SK-N-MC (cell line): ENCODE results near the gene MRPL24.

Experiments
- EZH2 ChIP-seq: fragments of 200-600 bp; sonication (generic); IDR thresholded peaks from one replicate; pipeline ENCODE4 v1.6.1; 2017; ENCODE audit warnings: antibody characterized with exemption
- FOXP2 ChIP-seq: optimal IDR thresholded peaks from 2 replicates; pipeline ENCODE3; 2011; ENCODE audit warnings: mild to moderate bottlenecking, moderate library complexity; ENCODE audit not compliant: insufficient read depth; ENCODE audit errors: extremely low read length, control extremely low read depth
- POLR2AphosphoS5 ChIP-seq: IDR thresholded peaks from 2 replicates; pipeline ENCODE4 v1.6.1; 2012; ENCODE audit warnings: mild to moderate bottlenecking, low read depth, low read length, borderline replicate concordance

DNA sequence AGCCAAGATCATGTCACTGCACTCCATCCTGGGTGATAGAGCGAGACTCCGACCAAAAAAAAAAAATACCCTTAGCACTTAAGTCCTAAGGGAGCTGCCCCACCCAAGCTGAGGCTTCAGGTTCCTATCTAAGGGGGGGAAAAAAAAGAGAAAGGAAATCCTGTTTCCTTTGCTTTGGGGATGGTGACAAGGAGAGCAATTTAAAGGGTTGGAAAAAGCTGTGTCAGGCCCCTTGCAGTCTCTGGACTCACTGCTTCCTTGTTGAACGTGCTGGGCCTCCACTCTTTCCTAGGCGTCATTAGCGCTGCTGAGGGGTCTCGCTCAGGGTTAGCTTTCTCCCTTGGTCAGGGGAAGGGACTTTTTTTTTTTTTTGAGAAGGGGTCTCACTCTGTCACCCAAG is 44.6 kb upstream of the MRPL24 start:
- TF ChIP-seq EZH2 (no peak), POLR2AphosphoS5 (no peak), FOXP2 (no peak)
